Cardiac atrium fibroblast (primary cell): ENCODE data around the gene NCKAP5L. TPM values are rescaled to one million over a fixed set of nuclear protein-coding genes. Genes with fewer than 3 reads are reported as not detected.

ENCODE experiments used
- total RNA-seq: library from RNA; depleted of rRNA; stranded (reverse); fragments of >200 nt; gene quantifications from 2 replicates; pipeline ENCODE4 v1.2.3, GENCODE V29; 2015

Gene NCKAP5L
- 20.8 and 29.0 TPM in 2 replicates for total RNA-seq

DNA sequence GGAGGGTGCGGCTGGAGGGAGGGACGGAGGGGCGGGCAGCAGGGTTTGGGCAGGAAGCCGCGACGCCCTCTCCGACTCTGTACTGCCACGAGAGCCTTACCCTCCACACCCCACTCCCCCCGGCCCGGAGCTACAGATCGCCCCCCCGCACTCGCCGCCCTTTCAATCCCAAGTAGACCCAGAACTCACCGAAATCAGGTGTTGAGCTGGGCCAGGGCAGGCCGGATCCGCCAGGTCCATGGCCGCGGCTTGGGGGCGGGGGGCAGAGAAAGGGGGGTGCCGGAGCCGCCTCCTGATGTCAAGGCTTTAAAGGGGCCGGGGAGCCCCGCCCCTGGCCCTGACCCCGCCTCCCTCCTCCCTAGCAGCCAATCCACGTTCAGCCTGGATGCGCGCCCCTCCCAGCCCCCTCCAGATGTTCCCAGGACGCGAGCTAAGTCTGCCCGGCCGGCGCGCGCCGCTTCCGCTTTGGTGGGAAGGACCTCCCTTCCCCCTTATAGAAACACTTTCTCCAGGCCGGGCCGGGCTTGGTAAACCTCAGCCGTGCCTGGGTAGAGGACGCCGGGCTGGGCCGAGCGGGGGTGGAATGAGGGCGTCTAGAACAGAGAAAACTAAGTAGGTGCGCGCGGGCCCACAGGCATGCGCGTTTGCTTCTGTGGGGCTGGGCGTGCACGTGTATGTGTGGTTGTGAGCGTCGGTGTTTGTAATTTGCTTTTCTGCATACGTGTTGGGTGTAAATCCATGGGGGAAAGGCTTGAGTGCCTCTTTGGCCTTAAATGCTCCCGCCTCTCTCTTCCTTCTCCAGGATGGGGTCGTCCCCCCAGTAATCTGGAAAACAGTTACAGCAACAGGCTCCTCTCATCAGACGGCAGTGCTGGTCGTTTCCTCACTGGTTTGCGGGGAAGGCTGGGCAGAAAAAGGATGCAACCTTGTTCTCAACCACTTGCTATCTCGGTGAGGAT lies at the start of gene NCKAP5L:
NCKAP5L (minus strand) TSS at position 281 of the 959 bp plus-strand sequence. CDS start 24,369 bp downstream, outside the sequence.

DNA sequence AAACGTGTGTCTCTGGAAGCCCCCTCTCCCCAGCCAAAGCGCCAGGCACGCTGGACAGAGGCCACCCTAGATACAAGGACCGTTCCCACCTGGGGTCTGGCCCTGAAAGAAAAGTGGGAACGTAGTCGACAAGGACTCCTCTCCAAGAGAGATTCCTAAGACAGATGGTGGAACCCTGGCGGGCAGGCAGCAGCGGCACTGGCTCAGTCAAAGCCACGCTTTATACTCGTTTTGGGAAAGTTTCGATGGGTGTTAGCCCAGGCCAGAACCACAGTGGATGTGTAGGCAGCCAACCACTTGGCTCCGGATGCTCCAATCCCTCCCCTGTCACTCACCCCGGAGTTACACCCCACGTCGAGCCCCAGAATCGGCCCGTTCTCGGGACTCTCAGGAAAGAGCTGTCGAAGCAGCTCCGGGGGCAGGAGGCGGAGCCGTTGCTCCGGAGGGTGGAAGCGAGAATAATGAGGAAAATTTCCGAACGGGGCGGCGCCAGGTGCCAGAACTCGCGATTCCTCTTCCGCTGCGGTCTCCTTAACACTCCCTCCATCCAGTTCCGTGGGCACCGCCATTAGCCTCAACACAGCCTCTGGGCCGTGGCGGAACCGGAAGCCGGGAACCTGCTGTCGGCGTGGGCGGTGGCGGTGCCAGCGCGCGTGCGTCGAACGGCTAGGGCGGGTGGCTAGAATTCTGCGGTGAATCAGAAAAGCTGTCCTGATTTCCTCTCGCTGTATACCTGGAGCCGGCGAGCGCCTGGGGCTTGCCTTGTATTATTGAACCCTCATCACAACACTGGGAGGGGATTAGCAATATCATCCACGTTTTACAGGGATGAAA lies 14.5 kb upstream of the NCKAP5L start, which contains the start of gene BCDIN3D:
BCDIN3D (minus strand) TSS at position 588 of the 834 bp plus-strand sequence; CDS start at position 569, 19 bp downstream.

Other genes starting within 250 kb of the NCKAP5L start
- 0.54 TPM in 1 of 2 replicates, not detected in the other for gene FAM186B, start 222.8 kb downstream of the NCKAP5L start, total RNA-seq
- gene PRPF40B, start 204.9 kb downstream of the NCKAP5L start, total RNA-seq = 2.6 and 5.2 TPM in 2 replicates
- gene FMNL3, start 121.0 kb downstream of the NCKAP5L start, total RNA-seq = 10.3 and 21.7 TPM in 2 replicates
- gene TMBIM6, start 86.9 kb downstream of the NCKAP5L start, total RNA-seq = 325 and 339 TPM in 2 replicates
- 4.7 and 5.4 TPM in 2 replicates for gene BCDIN3D, start 14.7 kb upstream of the NCKAP5L start, total RNA-seq
- 18.8 and 21.5 TPM in 2 replicates for gene FAIM2, start 75.5 kb upstream of the NCKAP5L start, total RNA-seq
- gene AQP2, start 122.3 kb upstream of the NCKAP5L start, total RNA-seq = not detected in 2 replicates
- 3.1 and 6.5 TPM in 2 replicates for gene AQP5, start 133.5 kb upstream of the NCKAP5L start, total RNA-seq
- not detected in 2 replicates for gene AQP6, start 144.5 kb upstream of the NCKAP5L start, total RNA-seq
- gene RACGAP1, start 197.1 kb upstream of the NCKAP5L start, total RNA-seq = 21.1 and 29.3 TPM in 2 replicates
- gene ASIC1, start 229.2 kb upstream of the NCKAP5L start, total RNA-seq = 4.7 and 8.8 TPM in 2 replicates